Loucy (cell line): ENCODE results near the gene IGF1R.

Experiments
- CTCF ChIP-seq: fragments of 200-600 bp; sonication (generic); conservative IDR thresholded peaks from 2 replicates; pipeline ENCODE4 v1.5.1; 2014; ENCODE audit warnings: mild to moderate bottlenecking, antibody characterized with exemption, low read length
- EZH2phosphoT487 ChIP-seq: fragments of 200-600 bp; IDR thresholded peaks from 2 replicates; pipeline ENCODE4 v1.6.1; 2018; ENCODE audit warnings: antibody characterized with exemption, mild to moderate bottlenecking, moderate library complexity, borderline replicate concordance

GRCh38 chr15:98842192-98842972 lies 194.0 kb downstream of the IGF1R start:
- no peak for TF ChIP-seq CTCF
- no peak for TF ChIP-seq EZH2phosphoT487
